Esophagus muscularis mucosa (tissue), 2 donors: ENCODE measurements around the gene PEX7.
"Not testable (repeated sequence)": the region's sequence is repeated elsewhere in the genome, so short reads cannot be mapped to it uniquely, and the experiment has no call there.

Source experiments
- POLR2A ChIP-seq: fragments of 450-650 bp; IDR thresholded peaks from one replicate; pipeline ENCODE4 v1.6.1; 2017; ENCODE audit warnings: antibody characterized with exemption, moderate library complexity, mild to moderate bottlenecking, low read depth
- POLR2AphosphoS5 ChIP-seq, 2 donors: sonication (generic); formaldehyde crosslinking; IDR thresholded peaks; one replicate each; pipeline ENCODE4 v1.6.1; 2017; ENCODE audit warnings: antibody characterized with exemption in 2 of 2

DNA sequence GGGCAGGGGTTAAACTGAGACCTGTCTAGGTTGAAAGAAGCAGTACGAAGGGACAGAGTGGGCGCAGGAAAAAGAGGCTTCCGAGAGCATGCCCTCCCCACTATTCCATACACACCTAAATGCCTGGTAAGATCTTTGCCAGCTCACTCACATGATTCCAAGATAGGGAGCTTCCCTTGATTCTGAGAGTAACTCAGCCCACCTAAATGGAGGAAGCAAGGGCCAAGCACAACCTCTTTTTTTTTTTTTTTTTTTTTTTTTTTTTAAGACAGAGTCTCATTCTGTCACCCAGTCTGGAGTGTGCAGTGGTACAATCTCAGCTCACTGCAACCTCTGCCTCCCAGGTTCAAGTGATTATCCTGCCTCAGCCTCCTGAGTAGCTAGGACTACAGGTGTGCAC lies 33.0 kb upstream of the PEX7 start:
- not testable (repeated sequence) for TF ChIP-seq POLR2AphosphoS5 (IDR thresholded peaks at IDR 0.05); POLR2A
